SU-DHL-6 (cell line): Measurements from ENCODE around the gene OPA1.

Source experiments
- EZH2phosphoT487 ChIP-seq: fragments of 200-600 bp; sonication (generic), shearing (Covaris generic); conservative IDR thresholded peaks from 2 replicates; pipeline ENCODE4 v1.6.1; 2018; ENCODE audit warnings: mild to moderate bottlenecking, antibody characterized with exemption, low read length, moderate library complexity, mixed read lengths
- TF ChIP-seq, protein P1 (sequence below): fragments of 200-600 bp; sonication (generic); IDR thresholded peaks from one replicate; pipeline ENCODE4 v1.5.1; 2017; ENCODE audit warnings: antibody characterized with exemption, mild to moderate bottlenecking, low read length, moderate library complexity; ENCODE audit not compliant: insufficient read depth, poor library complexity, severe bottlenecking

DNA sequence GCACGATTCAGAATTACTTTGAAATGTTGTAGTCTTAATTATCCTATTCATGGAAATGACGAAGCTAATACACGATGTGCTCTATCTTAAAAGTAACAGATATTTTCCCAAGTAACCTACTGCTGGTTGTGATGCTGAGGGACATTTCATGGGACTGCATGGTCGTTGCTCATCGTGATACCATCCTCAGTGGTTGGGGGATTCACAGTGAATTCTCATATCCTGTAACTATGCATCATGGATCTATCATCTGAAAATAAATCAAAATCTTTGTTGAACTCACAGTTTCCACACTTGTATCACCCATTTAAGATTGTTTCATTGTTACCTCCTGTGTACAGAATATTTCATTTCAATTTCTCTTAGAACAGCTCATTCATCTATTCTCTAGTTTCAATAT lies 84.7 kb downstream of the OPA1 start:
- TF ChIP-seq, protein P1, sequence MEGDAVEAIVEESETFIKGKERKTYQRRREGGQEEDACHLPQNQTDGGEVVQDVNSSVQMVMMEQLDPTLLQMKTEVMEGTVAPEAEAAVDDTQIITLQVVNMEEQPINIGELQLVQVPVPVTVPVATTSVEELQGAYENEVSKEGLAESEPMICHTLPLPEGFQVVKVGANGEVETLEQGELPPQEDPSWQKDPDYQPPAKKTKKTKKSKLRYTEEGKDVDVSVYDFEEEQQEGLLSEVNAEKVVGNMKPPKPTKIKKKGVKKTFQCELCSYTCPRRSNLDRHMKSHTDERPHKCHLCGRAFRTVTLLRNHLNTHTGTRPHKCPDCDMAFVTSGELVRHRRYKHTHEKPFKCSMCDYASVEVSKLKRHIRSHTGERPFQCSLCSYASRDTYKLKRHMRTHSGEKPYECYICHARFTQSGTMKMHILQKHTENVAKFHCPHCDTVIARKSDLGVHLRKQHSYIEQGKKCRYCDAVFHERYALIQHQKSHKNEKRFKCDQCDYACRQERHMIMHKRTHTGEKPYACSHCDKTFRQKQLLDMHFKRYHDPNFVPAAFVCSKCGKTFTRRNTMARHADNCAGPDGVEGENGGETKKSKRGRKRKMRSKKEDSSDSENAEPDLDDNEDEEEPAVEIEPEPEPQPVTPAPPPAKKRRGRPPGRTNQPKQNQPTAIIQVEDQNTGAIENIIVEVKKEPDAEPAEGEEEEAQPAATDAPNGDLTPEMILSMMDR: no peak
- TF ChIP-seq EZH2phosphoT487: no peak
